ENCODE data around the gene ADGRA1.

DNA sequence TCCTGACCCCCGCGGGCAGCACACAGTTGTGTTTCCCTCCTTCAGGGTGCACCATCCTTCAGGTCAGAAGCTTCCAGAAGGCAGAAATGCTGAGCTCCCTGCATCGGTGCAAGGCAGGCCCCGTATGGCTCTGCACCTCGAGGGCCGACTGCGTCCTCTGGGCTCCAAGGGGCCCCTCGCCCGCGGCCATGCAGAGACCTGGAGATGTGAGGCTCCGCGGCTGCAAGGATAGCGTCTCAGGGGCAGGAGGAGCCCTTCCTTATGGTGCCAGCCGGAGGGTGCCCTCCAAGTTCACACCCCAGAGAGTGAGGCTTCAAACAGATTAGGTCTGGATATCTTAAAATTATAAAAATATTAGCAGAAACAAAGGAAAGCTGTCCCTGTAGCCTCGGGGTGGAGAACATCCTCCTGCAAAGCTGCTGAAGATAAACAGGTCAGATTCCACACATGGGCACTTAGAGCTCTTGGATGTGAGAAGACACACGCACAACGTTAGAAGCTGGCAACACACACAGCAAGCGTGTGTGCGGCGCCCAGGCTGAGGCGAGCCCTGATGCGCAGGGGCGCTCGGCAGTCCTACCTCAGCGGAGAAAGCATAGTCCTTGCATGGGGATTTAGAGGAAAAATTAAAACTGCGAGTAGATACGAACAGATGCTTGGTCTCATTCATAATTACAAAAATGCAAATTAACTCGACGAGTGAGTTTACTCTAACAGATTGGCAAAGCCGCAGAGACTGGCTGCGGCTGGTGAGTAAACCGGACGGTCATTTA is 92.7 kb downstream of the ADGRA1 start:
- TF ChIP-seq POLR2A (IDR thresholded peaks at IDR 0.05; ENCODE audit: low read length) (no peak), GATA1 (IDR thresholded peaks at IDR 0.05; ENCODE audit: low read depth, low read length) (no peak)
